H1 (cell line): ENCODE data around the gene PURB. TPM values are rescaled to one million over a fixed set of nuclear protein-coding genes. Genes with fewer than 3 reads are reported as not detected.
A peak's percentile ranks its signal among the peaks of the same experiment; 100 is the strongest.

ENCODE experiments used
- CTCF ChIA-PET: fragments of 300-600 bp; sonication (Branson Sonifier 250); formaldehyde crosslinking; loops from one replicate; lab custom pipeline; 2021; ENCODE audit not compliant: partially characterized antibody; lab: Charles Lee
- POLR2A ChIA-PET: fragments of 300-600 bp; sonication (Branson Sonifier 250); formaldehyde crosslinking; loops from one replicate; lab custom pipeline; 2021; ENCODE audit warnings: inconsistent platforms; ENCODE audit not compliant: partially characterized antibody; lab: Charles Lee
- DNase-seq, 2 experiments: peaks; one replicate each; pipeline versions ENCODE4 v3.0.0 to v3.0.0-alpha.2; 2010 to 2022; ENCODE audit warnings: low spot score in 2 of 2, low read depth in 1 of 2, mixed read lengths in 1 of 2
- FAIRE-seq: peaks from 2 replicates; lab custom pipeline; 2011; peaks lifted over from hg19 to GRCh38; lab: Jason Lieb, UNC
- H2AFZ ChIP-seq: 2 replicates; pipeline ENCODE4 v1.8.1; 2012; ENCODE audit warnings: low read length, inconsistent platforms
- H2AK5ac ChIP-seq: 2 replicates; pipeline ENCODE4 v1.6.1; 2013; ENCODE audit warnings: low read depth, low read length
- H2BK120ac ChIP-seq: replicated peaks from 2 replicates; pipeline ENCODE3; 2013; ENCODE audit warnings: low read depth, low read length, inconsistent platforms
- H2BK12ac ChIP-seq: 2 replicates; pipeline ENCODE4 v1.6.1; 2013; ENCODE audit warnings: low read depth, low read length
- H2BK15ac ChIP-seq: 2 replicates; pipeline ENCODE4 v1.6.1; 2013; ENCODE audit warnings: low read length
- H2BK20ac ChIP-seq: 2 replicates; pipeline ENCODE4 v1.6.1; 2013; ENCODE audit warnings: low read length
- H2BK5ac ChIP-seq: 2 replicates; pipeline ENCODE4 v1.6.1; 2013; ENCODE audit warnings: low read depth, low read length
- H3K14ac ChIP-seq: 2 replicates; pipeline ENCODE4 v1.6.1; 2013; ENCODE audit warnings: inconsistent platforms; ENCODE audit not compliant: insufficient read length
- H3K18ac ChIP-seq: 2 replicates; pipeline ENCODE4 v1.6.1; 2013; ENCODE audit warnings: low read length; ENCODE audit errors: extremely low read depth
- H3K23ac ChIP-seq: 2 replicates; pipeline ENCODE4 v1.6.1; 2013; ENCODE audit warnings: inconsistent platforms; ENCODE audit not compliant: insufficient read length
- H3K23me2 ChIP-seq: 2 replicates; pipeline ENCODE4 v1.6.1; 2013; ENCODE audit warnings: low read depth, low read length
- H3K27ac ChIP-seq: 2 replicates; pipeline ENCODE4 v1.6.1; 2011; ENCODE audit warnings: low read depth, low read length, inconsistent platforms
- H3K27me3 ChIP-seq, 4 experiments: replicated peaks in 1 of 4; 1 replicate in 1 of 4; 2 replicates in 3 of 4; pipeline versions ENCODE4 v1.6.1 to v1.8.1; 2011 to 2013; ENCODE audit warnings: low read length in 3 of 4, mild to moderate bottlenecking in 3 of 4, inconsistent platforms in 2 of 4, mixed read lengths in 2 of 4, moderate library complexity in 1 of 4; ENCODE audit not compliant: control insufficient read depth in 3 of 4, insufficient read depth in 3 of 4; ENCODE audit errors: extremely low read depth in 1 of 4
- H3K36me3 ChIP-seq, 4 experiments: 2 replicates each; pipeline versions ENCODE4 v1.6.1 to v1.8.1; 2011 to 2013; ENCODE audit warnings: mild to moderate bottlenecking in 4 of 4, low read length in 3 of 4, moderate library complexity in 2 of 4, control low read depth in 1 of 4, inconsistent platforms in 1 of 4; ENCODE audit not compliant: insufficient read depth in 4 of 4, control insufficient read depth in 2 of 4
- H3K4ac ChIP-seq: replicated peaks from 2 replicates; pipeline ENCODE3; 2013; ENCODE audit warnings: low read length, low read depth, mixed read lengths, inconsistent platforms; ENCODE audit not compliant: insufficient read length
- H3K4me1 ChIP-seq, 4 experiments: replicated peaks in 1 of 4; 1 replicate in 1 of 4; 2 replicates in 3 of 4; pipeline versions ENCODE4 v1.6.1 to v1.8.1; 2011 to 2013; ENCODE audit warnings: low read length in 3 of 4, inconsistent platforms in 2 of 4, mixed read lengths in 1 of 4; ENCODE audit not compliant: insufficient read depth in 4 of 4, control insufficient read depth in 3 of 4
- H3K4me2 ChIP-seq, 2 experiments: 2 replicates each; pipeline versions ENCODE4 v1.6.1 to v1.8.1; 2011 to 2013; ENCODE audit warnings: low read depth in 2 of 2, low read length in 2 of 2, control low read depth in 1 of 2, inconsistent platforms in 1 of 2, mild to moderate bottlenecking in 1 of 2; ENCODE audit not compliant: insufficient read depth in 1 of 2
- H3K4me3 ChIP-seq, 4 experiments: fragments of 200-600, 300-600 bp in 1 of 4; sonication (generic), shearing (Covaris generic), sonication (Bioruptor Twin) in 1 of 4; 2 replicates each; pipeline versions ENCODE4 v1.5.1 to v1.8.1; 2011 to 2016; ENCODE audit warnings: low read length in 4 of 4, low read depth in 3 of 4, control low read depth in 2 of 4, inconsistent platforms in 2 of 4, mild to moderate bottlenecking in 2 of 4, mixed read lengths in 1 of 4, moderate library complexity in 1 of 4; ENCODE audit not compliant: insufficient read depth in 2 of 4; ENCODE audit errors: extremely low read depth in 1 of 4
- H3K56ac ChIP-seq: replicated peaks from 2 replicates; pipeline ENCODE3; 2013; ENCODE audit warnings: low read depth, mild to moderate bottlenecking, mixed read lengths, low read length, inconsistent platforms; ENCODE audit not compliant: insufficient read length
- H3K79me1 ChIP-seq: 2 replicates; pipeline ENCODE4 v1.6.1; 2013; ENCODE audit warnings: low read depth, low read length, control low read depth
- H3K79me2 ChIP-seq, 2 experiments: 2 replicates each; pipeline versions ENCODE4 v1.6.1 to v1.8.1; 2012 to 2013; ENCODE audit warnings: low read length in 2 of 2, mild to moderate bottlenecking in 2 of 2, inconsistent platforms in 1 of 2; ENCODE audit not compliant: insufficient read depth in 2 of 2, control insufficient read depth in 1 of 2
- H3K9ac ChIP-seq, 4 experiments: replicated peaks in 1 of 4; 1 replicate in 1 of 4; 2 replicates in 3 of 4; pipeline versions ENCODE4 v1.6.1 to v1.8.1; 2011 to 2013; ENCODE audit warnings: low read depth in 3 of 4, low read length in 3 of 4, control low read depth in 2 of 4, mild to moderate bottlenecking in 2 of 4, moderate library complexity in 2 of 4, inconsistent platforms in 1 of 4; ENCODE audit errors: extremely low read depth in 1 of 4
- H3K9me3 ChIP-seq, 2 experiments: 2 replicates each; pipeline versions ENCODE4 v1.6.1 to v1.8.1; 2012 to 2013; ENCODE audit warnings: mild to moderate bottlenecking in 2 of 2, moderate library complexity in 2 of 2, control low read depth in 1 of 2, inconsistent platforms in 1 of 2, low read depth in 1 of 2, low read length in 1 of 2, mixed read lengths in 1 of 2; ENCODE audit not compliant: insufficient read depth in 2 of 2
- H4K20me1 ChIP-seq, 2 experiments: replicated peaks in 1 of 2; 2 replicates each; pipeline versions ENCODE3 to v1.8.1; 2011 to 2013; ENCODE audit warnings: inconsistent platforms in 2 of 2, low read length in 2 of 2, mild to moderate bottlenecking in 1 of 2; ENCODE audit not compliant: insufficient read depth in 2 of 2, control insufficient read depth in 1 of 2
- H4K5ac ChIP-seq: 2 replicates; pipeline ENCODE4 v1.6.1; 2013; ENCODE audit warnings: low read length, low read depth, mixed read lengths, inconsistent platforms; ENCODE audit not compliant: insufficient read length
- H4K8ac ChIP-seq: 2 replicates; pipeline ENCODE4 v1.8.0; 2013; ENCODE audit warnings: mild to moderate bottlenecking, moderate library complexity, low read length, inconsistent platforms; ENCODE audit not compliant: insufficient read depth; ENCODE audit errors: extremely low read depth
- H4K91ac ChIP-seq: replicated peaks from 2 replicates; pipeline ENCODE3; 2013; ENCODE audit warnings: low read length, mixed read lengths, inconsistent platforms; ENCODE audit not compliant: insufficient read length
- POLR2AphosphoS5 ChIP-seq: IDR thresholded peaks from 2 replicates; pipeline ENCODE4 v1.6.1; 2011; ENCODE audit warnings: low read depth, low read length
- TBP ChIP-seq: IDR thresholded peaks from 2 replicates; pipeline ENCODE4 v1.6.1; 2011; ENCODE audit warnings: low read depth, low read length, improper control_type of control experiment
- WGBS, 2 experiments: shearing (Covaris generic) in 1 of 2; methylation state at CpG; one replicate each; pipeline versions ENCODE4 v1.1.6 to v1.1.7; 2013 to 2015; ENCODE audit warnings: low lambda C conversion rate in 2 of 2, mixed read lengths in 2 of 2, inconsistent platforms in 1 of 2, low coverage in 1 of 2, missing lambda C conversion rate in 1 of 2; ENCODE audit not compliant: insufficient replicate concordance in 2 of 2, insufficient coverage in 1 of 2, insufficient read length in 1 of 2; ENCODE audit errors: extremely low coverage in 1 of 2, missing lambda C conversion rate in 1 of 2; 5-methylcytosine and 5-hydroxymethylcytosine counted together
- polyA plus RNA-seq, 7 experiments: library from polyadenylated mRNA; depleted of rRNA in 3 of 7; stranded (reverse) in 5 of 7; unstranded in 2 of 7; fragments of >200 nt in 5 of 7; fragments of 200-250 nt in 2 of 7; gene quantifications; 1 replicate in 5 of 7; 2 replicates in 1 of 7; 4 replicates in 1 of 7; pipeline versions ENCODE4 v1.2.1 to v1.2.3, GENCODE V29; 2011 to 2013; ENCODE audit warnings: missing spikeins in 2 of 7, mixed read lengths in 2 of 7
- total RNA-seq: library from RNA; stranded (reverse); fragmentation: NEBNext Ultra II Directional; extraction: Animal tissue kit (Norgen Biotek cat#: 25700); gene quantifications from 2 replicates; pipeline ENCODE4 v1.2.1, GENCODE V29; 2021

The PURB gene
- total and polyA plus RNA-seq, 2 of the 8 experiments (the other 6 are each of a cell fraction or from before 2014, with no cell fraction given) = 3.3 to 22.7 TPM

- Histone ChIP-seq H2BK120ac (no peak overlapping the region), H4K5ac (no peak overlapping the region), H3K9ac (no peak overlapping the region; a peak in 1 of 7 replicates), H2BK15ac (no peak overlapping the region), H3K56ac (no peak overlapping the region), H2BK5ac (no peak overlapping the region), H3K4me3 (peak overlapping the region in 1 of 4 experiments; percentile 84; a peak in 2 of 8 replicates), H3K36me3 (peaks cover 0 to 21% (median 2%) of the 10 kb centered on the region in 4 experiments; a peak in 3 of 8 replicates)
- 94% methylated on average over 3 of the region's 3 CpGs; no CpG with 5 or more reads in 1 of the 2 experiments for WGBS, 2 experiments
- TF ChIP-seq TBP (no peak), POLR2AphosphoS5 (0 out of 2 replicates have a peak, but pooled peaks have one; percentile 11)
- TF ChIP-seq, all 59 proteins: peak for 1
- H3K14ac ChIP-seq = no peak overlapping the region
- H3K27me3 ChIP-seq = no peaks in the 10 kb centered on the region
- peaks cover 9% of the 10 kb centered on the region; the same call in 1 of the 2 replicates for H3K79me1 ChIP-seq
- H3K4ac ChIP-seq = no peak overlapping the region
- H3K18ac ChIP-seq = no peak overlapping the region
- ChIA-PET CTCF (interaction anchor here (1.5 to 1.7 kb wide), 2 partner anchors 10 to 20 kb away, joined by 4 to 7 read pairs; no protein-coding TSS in a partner anchor), POLR2A (interaction anchor here (0.5 to 2.6 kb wide), 7 partner anchors 10 to 850 kb away, joined by 3 to 13 read pairs (median 3); no protein-coding TSS in a partner anchor)
- H3K4me2 ChIP-seq = peak overlapping the region; percentile 55 to 91; a peak in 2 of 4 replicates
- no peak for DNase-seq
- no peak overlapping the region for H2AK5ac ChIP-seq
- H3K4me1 ChIP-seq = peaks cover 1 to 11% (median 5%) of the 10 kb centered on the region in 4 experiments; a peak in 5 of 7 replicates
- H2BK20ac ChIP-seq = no peak overlapping the region
- H3K23me2 ChIP-seq = peaks cover 5% of the 10 kb centered on the region; the same call in 1 of the 2 replicates
- H4K91ac ChIP-seq = no peak overlapping the region
- H2AFZ ChIP-seq = no peak overlapping the region
- H2BK12ac ChIP-seq = no peak overlapping the region
- H4K8ac ChIP-seq = no peak overlapping the region
- no peaks in the 10 kb centered on the region for H3K9me3 ChIP-seq
- no peak overlapping the region for H3K27ac ChIP-seq
- FAIRE-seq = no peak
- no peak overlapping the region for H3K23ac ChIP-seq
- H4K20me1 ChIP-seq = peaks cover 2 to 11% of the 10 kb centered on the region in 2 experiments
- peaks cover 15 to 54% of the 10 kb centered on the region in 2 experiments for H3K79me2 ChIP-seq
Observed at GRCh38 chr7:44882899-44883298, 2.4 kb downstream of the PURB start.
